Endothelial cell of umbilical vein (primary cell): ENCODE results near the gene RAB8A. TPM values are rescaled to one million over a fixed set of nuclear protein-coding genes. Genes with fewer than 3 reads are reported as not detected.
A peak's percentile ranks its signal among the peaks of the same experiment; 100 is the strongest.

Experiments used
- BruUV-seq: library from RNA; stranded (reverse); fragments of 400-500 nt; replicated peaks from 2 replicates; lab custom pipeline; 2021; lab: Mats Ljungman, UMichigan
- CTCF ChIA-PET: fragments of 300-600, 350-600 bp; sonication (Branson Sonifier 250); formaldehyde crosslinking; loops from one replicate; lab custom pipeline; 2021; ENCODE audit warnings: antibody characterized with exemption, inconsistent platforms; lab: Charles Lee
- POLR2A ChIA-PET: fragments of 300-600, 350-600 bp; sonication (Branson Sonifier 250); formaldehyde crosslinking; loops from one replicate; lab custom pipeline; 2021; ENCODE audit warnings: antibody characterized with exemption, inconsistent platforms; lab: Charles Lee
- DNase-seq: peaks from one replicate; pipeline ENCODE4 v3.0.0-alpha.2; 2011; ENCODE audit warnings: low read depth, low spot score
- FAIRE-seq: peaks from 2 replicates; lab custom pipeline; 2011; peaks lifted over from hg19 to GRCh38; lab: Jason Lieb, UNC
- H2AFZ ChIP-seq: 2 replicates; pipeline ENCODE4 v1.6.0; 2012; ENCODE audit warnings: low read depth, low read length, control low read depth, inconsistent platforms
- H3K27ac ChIP-seq: 2 replicates; pipeline ENCODE4 v1.5.1; 2011; ENCODE audit warnings: low read depth, mild to moderate bottlenecking, control low read depth, low read length, moderate library complexity; ENCODE audit not compliant: insufficient read depth
- H3K27me3 ChIP-seq, 2 experiments: 2 replicates each; pipeline versions ENCODE4 v1.6.0 to v1.6.1; 2011; ENCODE audit warnings: low read length in 2 of 2, mixed read lengths in 1 of 2; ENCODE audit not compliant: control insufficient read depth in 2 of 2, insufficient read depth in 2 of 2
- H3K36me3 ChIP-seq, 2 experiments: 2 replicates in 1 of 2; 3 replicates in 1 of 2; pipeline ENCODE4 v1.5.1; 2011; ENCODE audit warnings: low read length in 2 of 2, mild to moderate bottlenecking in 1 of 2, moderate library complexity in 1 of 2; ENCODE audit not compliant: control insufficient read depth in 2 of 2, insufficient read depth in 2 of 2; ENCODE audit errors: extremely low read depth in 1 of 2
- H3K4me1 ChIP-seq: 3 replicates; pipeline ENCODE4 v1.5.1; 2011; ENCODE audit warnings: mild to moderate bottlenecking, low read length; ENCODE audit not compliant: control insufficient read depth, insufficient read depth; ENCODE audit errors: extremely low read depth
- H3K4me2 ChIP-seq: 2 replicates; pipeline ENCODE4 v1.6.1; 2011; ENCODE audit warnings: low read length, control low read depth, mixed read lengths; ENCODE audit not compliant: insufficient read depth
- H3K4me3 ChIP-seq, 3 experiments: fragments of 200-600 bp in 1 of 3; sonication (generic), shearing (Covaris generic) in 1 of 3; replicated peaks in 1 of 3; 2 replicates each; pipeline ENCODE4 v1.5.1; 2011 to 2016; ENCODE audit warnings: control low read depth in 3 of 3, low read length in 3 of 3, mild to moderate bottlenecking in 2 of 3, inconsistent platforms in 1 of 3, low read depth in 1 of 3, moderate library complexity in 1 of 3; ENCODE audit not compliant: insufficient read depth in 1 of 3
- H3K79me2 ChIP-seq: 2 replicates; pipeline ENCODE4 v1.6.0; 2012; ENCODE audit warnings: low read length, inconsistent platforms; ENCODE audit not compliant: control insufficient read depth, insufficient read depth
- H3K9ac ChIP-seq: replicated peaks from 2 replicates; pipeline ENCODE3; 2011; ENCODE audit warnings: low read length, control low read depth; ENCODE audit not compliant: insufficient read depth; ENCODE audit errors: extremely low read depth
- H3K9me1 ChIP-seq: replicated peaks from 3 replicates; pipeline ENCODE4 v1.6.0; 2011; ENCODE audit warnings: mild to moderate bottlenecking, low read length; ENCODE audit not compliant: control insufficient read depth, insufficient read depth; ENCODE audit errors: extremely low read depth
- H3K9me3 ChIP-seq: replicated peaks from 2 replicates; pipeline ENCODE4 v1.5.1; 2012; ENCODE audit warnings: low read length, inconsistent platforms; ENCODE audit not compliant: control insufficient read depth, insufficient read depth
- H4K20me1 ChIP-seq: replicated peaks from 2 replicates; pipeline ENCODE3; 2011; ENCODE audit warnings: mild to moderate bottlenecking, low read length; ENCODE audit not compliant: control insufficient read depth, insufficient read depth; ENCODE audit errors: extremely low read depth
- CTCF ChIP-seq, 2 donors: IDR thresholded peaks; 1 replicate in 1 of 2; 2 replicates in 1 of 2; pipeline ENCODE4 v1.5.1; 2011; ENCODE audit warnings: low read length in 2 of 2, mild to moderate bottlenecking in 2 of 2, moderate library complexity in 2 of 2, control low read depth in 1 of 2, inconsistent platforms in 1 of 2, low read depth in 1 of 2; ENCODE audit not compliant: insufficient read depth in 1 of 2; ENCODE audit errors: extremely low read depth in 1 of 2
- EZH2 ChIP-seq: IDR thresholded peaks from 2 replicates; pipeline ENCODE4 v1.6.1; 2012; ENCODE audit warnings: borderline replicate concordance, low read depth, mild to moderate bottlenecking, moderate library complexity, low read length, inconsistent platforms; ENCODE audit not compliant: severe bottlenecking
- FOS ChIP-seq: IDR thresholded peaks from 2 replicates; pipeline ENCODE4 v1.6.1; 2011; ENCODE audit warnings: mild to moderate bottlenecking, low read length, moderate library complexity, borderline replicate concordance; ENCODE audit not compliant: insufficient read depth
- GATA2 ChIP-seq: IDR thresholded peaks from 2 replicates; pipeline ENCODE4 v1.7.0; 2011; ENCODE audit warnings: low read depth, mild to moderate bottlenecking, moderate library complexity, mixed read lengths, low read length; ENCODE audit not compliant: insufficient read length, insufficient read depth
- JUN ChIP-seq: IDR thresholded peaks from 2 replicates; pipeline ENCODE4 v1.6.1; 2011; ENCODE audit warnings: borderline replicate concordance, low read depth; ENCODE audit not compliant: insufficient read length, insufficient read depth
- MAX ChIP-seq: IDR thresholded peaks from 2 replicates; pipeline ENCODE4 v1.6.1; 2011; ENCODE audit not compliant: insufficient read depth, insufficient read length
- MYC ChIP-seq: IDR thresholded peaks from one replicate; pipeline ENCODE4 v1.6.1; 2011; ENCODE audit warnings: mild to moderate bottlenecking, low read depth, low read length
- POLR2A ChIP-seq: IDR thresholded peaks from 2 replicates; pipeline ENCODE4 v1.6.1; 2012; ENCODE audit warnings: low read depth, mild to moderate bottlenecking, control low read depth, low read length
- POLR2AphosphoS5 ChIP-seq: IDR thresholded peaks from 2 replicates; pipeline ENCODE4 v1.6.1; 2012; ENCODE audit warnings: low read depth, mild to moderate bottlenecking, control low read depth, low read length, moderate library complexity; ENCODE audit not compliant: insufficient read depth
- dilution Hi-C: fragments of 300-500 bp; cut with MboI; formaldehyde crosslinking; loops from one replicate; pipeline ENCODE4 v1.15.0; 2019; ENCODE audit warnings: low sequenced_read_pairs; ENCODE audit not compliant: extremely low pct_ligation_motif_present
- intact Hi-C: fragments of 100-400 bp; cut with micrococcal nuclease; formaldehyde crosslinking; loops from one replicate; pipeline ENCODE4 v1.10.0; 2022
- polyA plus RNA-seq, 4 experiments: library from polyadenylated mRNA; depleted of rRNA in 3 of 4; stranded (reverse) in 3 of 4; unstranded in 1 of 4; fragments of >200 nt; gene quantifications; 2 replicates each; pipeline versions ENCODE4 v1.2.1 to v1.2.3, GENCODE V29; 2011 to 2012; ENCODE audit warnings: missing spikeins in 1 of 4
- total RNA-seq: library from RNA; stranded (reverse); gene quantifications from 2 replicates; pipeline ENCODE4 v1.2.3, GENCODE V29; 2021

Gene RAB8A
- total and polyA plus RNA-seq, 2 donors (not counting 3 experiments of a cell fraction or from before 2014, with no cell fraction given) = 81.5 to 107 TPM

GRCh38 chr19:16078759-16079707 lies 32.7 kb upstream of the RAB8A start:
- Histone ChIP-seq H3K27me3 (no peaks in the 10 kb centered on the region), H3K36me3 (peaks cover 7 to 23% of the 10 kb centered on the region in 2 experiments), H3K27ac (peak overlapping the region; percentile 100), H3K4me3 (peak overlapping the region; percentile 66 to 96 (median 95)), H3K4me1 (peaks cover 31% of the 10 kb centered on the region), H3K4me2 (peak overlapping the region; percentile 95), H3K9me1 (no peaks in the 10 kb centered on the region), H3K9me3 (no peaks in the 10 kb centered on the region), H3K9ac (peak overlapping the region; percentile 99), H3K79me2 (peaks cover 75% of the 10 kb centered on the region), H2AFZ (no peak overlapping the region), H4K20me1 (no peaks in the 10 kb centered on the region)
- TF ChIP-seq EZH2 (no peak), FOS (peak; percentile 77), MAX (peak; percentile 36), CTCF (IDR thresholded peaks at IDR 0.05; ENCODE audit: extremely low read depth in 1 of 2, insufficient read depth in 1 of 2, low read depth in 1 of 2, low read length in 2 of 2) (no peak), POLR2A (peak; percentile 92), GATA2 (peak; percentile 76), POLR2AphosphoS5 (peak; percentile 72), JUN (peak; percentile 70), MYC (no peak)
- FAIRE-seq (peak; percentile 98), DNase-seq (peak; percentile 98)
- intact Hi-C loops (loop anchor here (1.0 to 10.0 kb wide), 4 partner anchors 9 to 246 kb away; partner anchors contain the start of genes KLF2 and RAB8A), dilution Hi-C loops (no loop called here)
- ChIA-PET CTCF (interaction anchor here (1.5 to 5.2 kb wide), 4 partner anchors 13 to 37 kb away, joined by 3 to 40 read pairs (median 10); no protein-coding TSS in a partner anchor), POLR2A (interaction anchor here (0.6 to 4.6 kb wide), 7 partner anchors 8 to 260 kb away, joined by 5 to 24 read pairs (median 7); no protein-coding TSS in a partner anchor)
- BruUV-seq = TSS peak; percentile 48
